Measurements from ENCODE around the gene LRRC74B.

LRRC74B gene

GRCh38 chr22:21014202-21014725 lies 31.5 kb upstream of the LRRC74B start:
- DNase-seq (ENCODE audit: low spot score) = peak; percentile 43

- DNase-seq (ENCODE audit: low spot score) = peak; percentile 39
Measured at GRCh38 chr22:21014726-21015465, 30.9 kb upstream of the LRRC74B start, which contains the start of gene P2RX6. Gene P2RX6 (plus strand): TSS chr22:21015165. CDS start chr22:21015175, 10 bp downstream.

GRCh38 chr22:21015466-21016006 lies 30.2 kb upstream of the LRRC74B start:
- no peak for DNase-seq (ENCODE audit: low spot score)

- no peak for DNase-seq (ENCODE audit: low spot score)
Measured at GRCh38 chr22:21016644-21017420, 28.9 kb upstream of the LRRC74B start.

- no peak for DNase-seq (ENCODE audit: low spot score)
Measured at GRCh38 chr22:21018314-21018713, 27.4 kb upstream of the LRRC74B start.

- no peak for DNase-seq (ENCODE audit: low spot score)
Measured at GRCh38 chr22:21020802-21021429, 24.8 kb upstream of the LRRC74B start.

- no peak for DNase-seq (ENCODE audit: low spot score)
Measured at GRCh38 chr22:21022507-21022906, 23.2 kb upstream of the LRRC74B start.

GRCh38 chr22:21022955-21023614 lies 22.7 kb upstream of the LRRC74B start:
- no peak for DNase-seq (ENCODE audit: low spot score)

- no peak for DNase-seq (ENCODE audit: low spot score)
Measured at GRCh38 chr22:21025266-21025665, 20.5 kb upstream of the LRRC74B start.

- no peak for DNase-seq (ENCODE audit: low spot score)
Measured at GRCh38 chr22:21025763-21026755, 19.7 kb upstream of the LRRC74B start.

GRCh38 chr22:21026783-21027692 lies 18.7 kb upstream of the LRRC74B start:
- no peak for DNase-seq (ENCODE audit: low spot score)

GRCh38 chr22:21028277-21029251 lies 17.2 kb upstream of the LRRC74B start:
- DNase-seq (ENCODE audit: low spot score) = no peak

- DNase-seq (ENCODE audit: low spot score) = no peak
Measured at GRCh38 chr22:21029486-21030025, 16.2 kb upstream of the LRRC74B start.

- no peak for DNase-seq (ENCODE audit: low spot score)
Measured at GRCh38 chr22:21030032-21030431, 15.7 kb upstream of the LRRC74B start.

GRCh38 chr22:21030621-21031544 lies 14.9 kb upstream of the LRRC74B start:
- DNase-seq (ENCODE audit: low spot score) = no peak

GRCh38 chr22:21031545-21032036 lies 14.2 kb upstream of the LRRC74B start:
- DNase-seq (ENCODE audit: low spot score) = no peak

Measured in hematopoietic multipotent progenitor cell treated with erythropoietin and hydrocortisone succinate and interleukin-3 and kit ligand, for 17 days (in vitro differentiated cells).